ENCODE results near the gene CTXND2.
"Not testable (repeated sequence)": the region's sequence is repeated elsewhere in the genome, so short reads cannot be mapped to it uniquely, and the experiment has no call there.

- TF ChIP-seq EZH2phosphoT487 (IDR thresholded peaks at IDR 0.05; ENCODE audit: borderline replicate concordance, low read length); CTCF (IDR thresholded peaks at IDR 0.05; ENCODE audit: low read depth, low read length, poor library complexity, severe bottlenecking): not testable (repeated sequence)
Observed at GRCh38 chr1:150852734-150853133, 34.2 kb upstream of the CTXND2 start.
